Measurements from ENCODE around the gene APEH. TPM values are rescaled to one million over a fixed set of nuclear protein-coding genes. Genes with fewer than 3 reads are reported as not detected.

Gene APEH
- total and polyA plus RNA-seq, 4 donors = 25.2 to 119 (median 69.2) TPM

DNA sequence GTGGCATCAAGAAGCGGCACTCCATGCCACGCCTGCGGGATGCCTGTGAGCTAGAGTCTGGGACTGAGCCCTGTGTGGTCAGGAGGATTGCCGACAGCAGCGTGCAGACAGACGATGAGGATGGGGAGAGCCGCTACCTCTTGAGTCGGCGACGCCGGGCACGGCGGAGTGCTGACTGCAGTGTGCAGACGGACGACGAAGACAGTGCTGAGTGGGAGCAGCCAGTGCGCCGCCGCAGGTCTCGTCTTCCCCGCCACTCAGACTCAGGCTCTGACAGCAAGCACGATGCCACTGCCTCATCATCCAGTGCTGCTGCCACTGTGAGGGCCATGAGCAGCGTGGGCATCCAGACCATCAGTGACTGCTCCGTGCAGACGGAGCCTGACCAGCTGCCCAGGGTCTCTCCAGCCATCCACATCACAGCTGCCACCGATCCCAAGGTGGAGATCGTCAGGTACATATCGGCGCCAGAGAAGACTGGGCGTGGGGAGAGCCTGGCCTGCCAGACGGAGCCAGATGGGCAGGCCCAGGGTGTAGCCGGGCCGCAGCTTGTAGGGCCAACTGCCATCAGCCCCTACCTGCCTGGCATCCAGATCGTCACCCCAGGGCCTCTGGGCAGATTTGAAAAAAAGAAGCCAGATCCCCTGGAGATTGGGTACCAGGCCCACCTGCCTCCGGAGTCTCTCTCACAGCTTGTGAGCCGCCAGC, 16.8 kb upstream of the APEH start:
- H3K9me3 ChIP-seq (ENCODE audit: control insufficient read depth in 4 of 4, insufficient read depth in 3 of 4, low read length in 3 of 4) = peaks cover 0 to 1% (median 0%) of the 10 kb centered on the region in 4 donors
- no peak overlapping the region for H3K27ac ChIP-seq (ENCODE audit: low read depth in 1 of 2, low read length in 1 of 2)
- ATAC-seq (ENCODE audit: insufficient read depth, low FRiP score) = no peak
- TF ChIP-seq, protein P1, sequence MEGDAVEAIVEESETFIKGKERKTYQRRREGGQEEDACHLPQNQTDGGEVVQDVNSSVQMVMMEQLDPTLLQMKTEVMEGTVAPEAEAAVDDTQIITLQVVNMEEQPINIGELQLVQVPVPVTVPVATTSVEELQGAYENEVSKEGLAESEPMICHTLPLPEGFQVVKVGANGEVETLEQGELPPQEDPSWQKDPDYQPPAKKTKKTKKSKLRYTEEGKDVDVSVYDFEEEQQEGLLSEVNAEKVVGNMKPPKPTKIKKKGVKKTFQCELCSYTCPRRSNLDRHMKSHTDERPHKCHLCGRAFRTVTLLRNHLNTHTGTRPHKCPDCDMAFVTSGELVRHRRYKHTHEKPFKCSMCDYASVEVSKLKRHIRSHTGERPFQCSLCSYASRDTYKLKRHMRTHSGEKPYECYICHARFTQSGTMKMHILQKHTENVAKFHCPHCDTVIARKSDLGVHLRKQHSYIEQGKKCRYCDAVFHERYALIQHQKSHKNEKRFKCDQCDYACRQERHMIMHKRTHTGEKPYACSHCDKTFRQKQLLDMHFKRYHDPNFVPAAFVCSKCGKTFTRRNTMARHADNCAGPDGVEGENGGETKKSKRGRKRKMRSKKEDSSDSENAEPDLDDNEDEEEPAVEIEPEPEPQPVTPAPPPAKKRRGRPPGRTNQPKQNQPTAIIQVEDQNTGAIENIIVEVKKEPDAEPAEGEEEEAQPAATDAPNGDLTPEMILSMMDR (IDR thresholded peaks at IDR 0.05; ENCODE audit: control extremely low read depth, extremely low read depth) = no peak
- H3K36me3 ChIP-seq (ENCODE audit: control insufficient read depth in 4 of 4, insufficient read depth in 4 of 4, low read length in 4 of 4) = no peaks in the 10 kb centered on the region
- no peak for DNase-seq
- H3K9ac ChIP-seq (ENCODE audit: insufficient read depth in 1 of 2, low read length in 2 of 2) = no peak overlapping the region
- no peaks in the 10 kb centered on the region for H3K27me3 ChIP-seq (ENCODE audit: control insufficient read depth in 3 of 3, insufficient read depth in 3 of 3, low read length in 2 of 3)
- no peak overlapping the region for H3K4me3 ChIP-seq
- no peaks in the 10 kb centered on the region for H3K4me1 ChIP-seq (ENCODE audit: control insufficient read depth in 5 of 5, insufficient read depth in 5 of 5, low read length in 5 of 5)
- 93 to 94% methylated on average over 36 of the region's 36 CpGs for WGBS, 2 donors

DNA sequence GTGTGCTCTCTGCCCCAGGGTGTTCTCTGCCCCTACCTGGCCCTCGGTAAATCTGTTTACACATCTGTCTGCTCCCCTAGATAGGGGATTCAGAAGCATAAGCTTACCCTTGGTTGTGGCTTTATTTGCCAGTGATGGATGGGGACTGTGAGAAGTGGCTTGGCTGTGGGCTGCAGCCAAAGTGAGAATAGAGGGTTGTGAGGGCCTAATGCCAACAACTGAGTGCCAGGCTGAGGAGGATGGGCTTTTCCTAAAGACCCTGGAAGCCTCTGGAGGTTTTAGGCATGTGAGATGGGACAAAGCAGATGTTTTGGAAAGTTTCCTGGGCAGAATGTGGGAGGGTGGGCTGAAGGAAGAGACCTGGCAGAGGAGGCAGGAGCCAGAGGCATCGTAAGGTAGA, 15.4 kb upstream of the APEH start:
- TF ChIP-seq, protein P1 (IDR thresholded peaks at IDR 0.05; ENCODE audit: control extremely low read depth, extremely low read depth) = no peak
- H3K27me3 ChIP-seq (ENCODE audit: control insufficient read depth in 3 of 3, insufficient read depth in 3 of 3, low read length in 2 of 3) = no peaks in the 10 kb centered on the region
- H3K4me1 ChIP-seq (ENCODE audit: control insufficient read depth in 5 of 5, insufficient read depth in 5 of 5, low read length in 5 of 5) = no peaks in the 10 kb centered on the region
- H3K9me3 ChIP-seq (ENCODE audit: control insufficient read depth in 4 of 4, insufficient read depth in 3 of 4, low read length in 3 of 4) = peaks cover 0 to 1% (median 0%) of the 10 kb centered on the region in 4 donors
- no peak overlapping the region for H3K9ac ChIP-seq (ENCODE audit: insufficient read depth in 1 of 2, low read length in 2 of 2)
- 64 to 82% methylated on average over 2 of the region's 2 CpGs for WGBS, 2 donors
- ATAC-seq (ENCODE audit: insufficient read depth, low FRiP score) (no peak), DNase-seq (no peak)
- no peaks in the 10 kb centered on the region for H3K36me3 ChIP-seq (ENCODE audit: control insufficient read depth in 4 of 4, insufficient read depth in 4 of 4, low read length in 4 of 4)
- H3K4me3 ChIP-seq = no peak overlapping the region
- H3K27ac ChIP-seq (ENCODE audit: low read depth in 1 of 2, low read length in 1 of 2) = no peak overlapping the region

DNA sequence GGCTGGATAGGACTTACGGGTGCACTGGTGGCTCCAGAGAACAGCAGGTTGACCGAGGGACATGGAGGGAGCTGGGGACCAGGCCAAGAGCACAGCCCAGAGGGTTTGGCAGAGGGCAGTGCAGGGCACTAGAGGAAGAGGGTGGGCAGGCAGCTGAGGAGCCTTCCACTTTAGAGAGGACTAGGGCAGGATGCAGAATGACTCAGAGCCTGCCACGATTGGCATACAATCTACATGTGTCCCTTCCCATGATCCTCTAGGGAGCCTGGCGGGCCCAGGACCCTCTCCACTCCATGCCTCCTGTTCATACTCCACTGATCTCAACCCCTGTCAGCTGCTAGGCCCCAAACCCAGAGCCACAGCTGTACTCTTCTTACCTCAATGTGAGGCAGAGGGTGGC, 14.4 kb upstream of the APEH start:
- 65 to 66% methylated on average over 4 of the region's 4 CpGs for WGBS, 2 donors
- H3K9me3 ChIP-seq (ENCODE audit: control insufficient read depth in 4 of 4, insufficient read depth in 3 of 4, low read length in 3 of 4) = peaks cover 0 to 1% (median 0%) of the 10 kb centered on the region in 4 donors
- DNase-seq (no peak), ATAC-seq (ENCODE audit: insufficient read depth, low FRiP score) (no peak)
- no peaks in the 10 kb centered on the region for H3K36me3 ChIP-seq (ENCODE audit: control insufficient read depth in 4 of 4, insufficient read depth in 4 of 4, low read length in 4 of 4)
- H3K27me3 ChIP-seq (ENCODE audit: control insufficient read depth in 3 of 3, insufficient read depth in 3 of 3, low read length in 2 of 3) = no peaks in the 10 kb centered on the region
- H3K4me3 ChIP-seq = no peak overlapping the region
- no peak overlapping the region for H3K27ac ChIP-seq (ENCODE audit: low read depth in 1 of 2, low read length in 1 of 2)
- TF ChIP-seq, protein P1 (IDR thresholded peaks at IDR 0.05; ENCODE audit: control extremely low read depth, extremely low read depth) = no peak
- no peaks in the 10 kb centered on the region for H3K4me1 ChIP-seq (ENCODE audit: control insufficient read depth in 5 of 5, insufficient read depth in 5 of 5, low read length in 5 of 5)
- no peak overlapping the region for H3K9ac ChIP-seq (ENCODE audit: insufficient read depth in 1 of 2, low read length in 2 of 2)

DNA sequence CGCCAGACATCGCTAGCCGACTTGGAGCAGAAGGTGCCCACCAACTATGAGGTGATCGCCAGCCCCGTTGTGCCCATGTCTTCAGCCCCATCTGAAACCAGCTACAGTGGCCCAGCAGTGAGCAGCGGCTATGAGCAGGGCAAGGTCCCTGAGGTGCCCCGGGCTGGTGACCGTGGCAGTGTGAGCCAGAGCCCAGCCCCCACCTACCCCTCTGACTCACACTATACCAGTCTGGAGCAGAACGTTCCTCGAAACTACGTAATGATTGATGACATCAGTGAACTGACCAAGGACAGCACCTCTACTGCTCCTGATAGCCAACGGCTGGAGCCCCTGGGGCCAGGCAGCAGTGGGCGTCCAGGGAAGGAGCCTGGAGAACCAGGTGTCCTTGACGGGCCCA, 12.9 kb upstream of the APEH start:
- Histone ChIP-seq H3K9me3 (ENCODE audit: control insufficient read depth in 4 of 4, insufficient read depth in 3 of 4, low read length in 3 of 4) (peaks cover 0 to 1% (median 0%) of the 10 kb centered on the region in 4 donors), H3K36me3 (ENCODE audit: control insufficient read depth in 4 of 4, insufficient read depth in 4 of 4, low read length in 4 of 4) (no peaks in the 10 kb centered on the region), H3K27ac (ENCODE audit: low read depth in 1 of 2, low read length in 1 of 2) (no peak overlapping the region), H3K9ac (ENCODE audit: insufficient read depth in 1 of 2, low read length in 2 of 2) (no peak overlapping the region), H3K4me1 (ENCODE audit: control insufficient read depth in 5 of 5, insufficient read depth in 5 of 5, low read length in 5 of 5) (no peaks in the 10 kb centered on the region), H3K4me3 (no peak overlapping the region), H3K27me3 (ENCODE audit: control insufficient read depth in 3 of 3, insufficient read depth in 3 of 3, low read length in 2 of 3) (no peaks in the 10 kb centered on the region)
- DNase-seq (no peak), ATAC-seq (ENCODE audit: insufficient read depth, low FRiP score) (no peak)
- TF ChIP-seq, protein P1 (IDR thresholded peaks at IDR 0.05; ENCODE audit: control extremely low read depth, extremely low read depth) = no peak
- 87 to 88% methylated on average over 14 of the region's 14 CpGs for WGBS, 2 donors

Measured in lung (tissue), 12 donors.